NK-92 treated with Interleukin-12 subunit alpha and Interleukin-12 subunit beta, amount 100 ng/mL, for 24 hours (cell line): Measurements from ENCODE around the gene ADGRL3.

ENCODE experiments used
- DNase-seq: peaks from one replicate; lab custom pipeline; 2025; lab: John Stamatoyannopoulos, UW

The ADGRL3 gene

GRCh38 chr4:61996943-61997342, 796.8 kb downstream of the ADGRL3 start:
- DNase-seq: no peak

GRCh38 chr4:61997831-61998230, 797.7 kb downstream of the ADGRL3 start:
- no peak for DNase-seq

- DNase-seq: no peak
These were observed 803.6 kb downstream of the ADGRL3 start for GRCh38 chr4:62003695-62004094.

GRCh38 chr4:62004881-62005280, 804.8 kb downstream of the ADGRL3 start:
- no peak for DNase-seq

- no peak for DNase-seq
These were observed 806.0 kb downstream of the ADGRL3 start for GRCh38 chr4:62006108-62006507.

GRCh38 chr4:62015043-62015739, 815.1 kb downstream of the ADGRL3 start:
- no peak for DNase-seq

GRCh38 chr4:62018537-62018936, 818.4 kb downstream of the ADGRL3 start:
- DNase-seq: no peak

- DNase-seq: no peak
These were observed 823.5 kb downstream of the ADGRL3 start for GRCh38 chr4:62023633-62024032.

GRCh38 chr4:62028745-62029144, 828.6 kb downstream of the ADGRL3 start:
- no peak for DNase-seq

- DNase-seq: no peak
These were observed 830.8 kb downstream of the ADGRL3 start for GRCh38 chr4:62030958-62031357.

GRCh38 chr4:62037571-62037970, 837.4 kb downstream of the ADGRL3 start:
- DNase-seq: no peak

- no peak for DNase-seq
These were observed 851.2 kb downstream of the ADGRL3 start for GRCh38 chr4:62051332-62051731.

GRCh38 chr4:62053974-62054373, 853.8 kb downstream of the ADGRL3 start:
- DNase-seq: no peak

- DNase-seq: no peak
These were observed 856.9 kb downstream of the ADGRL3 start for GRCh38 chr4:62057031-62057430.

GRCh38 chr4:62058571-62058970, 858.4 kb downstream of the ADGRL3 start:
- no peak for DNase-seq

- DNase-seq: no peak
These were observed 870.2 kb downstream of the ADGRL3 start for GRCh38 chr4:62070291-62070852.

GRCh38 chr4:62075089-62075488, 875.0 kb downstream of the ADGRL3 start:
- no peak for DNase-seq

GRCh38 chr4:62075521-62075920, 875.4 kb downstream of the ADGRL3 start:
- no peak for DNase-seq

- no peak for DNase-seq
These were observed 877.3 kb downstream of the ADGRL3 start for GRCh38 chr4:62077406-62077805.

GRCh38 chr4:62080431-62080830, 880.3 kb downstream of the ADGRL3 start:
- DNase-seq: no peak

GRCh38 chr4:62087706-62088105, 887.6 kb downstream of the ADGRL3 start:
- no peak for DNase-seq

GRCh38 chr4:62093735-62094134, 893.6 kb downstream of the ADGRL3 start:
- no peak for DNase-seq

GRCh38 chr4:62096881-62097280, 896.8 kb downstream of the ADGRL3 start:
- no peak for DNase-seq

GRCh38 chr4:62115216-62115615, 915.1 kb downstream of the ADGRL3 start:
- DNase-seq: no peak
